ENCODE results near the gene OPN3.

Gene OPN3

GRCh38 chr1:241589521-241589920 is 50.6 kb downstream of the OPN3 start:
- no peak for DNase-seq (ENCODE audit: low read depth)

- no peak for DNase-seq (ENCODE audit: low read depth)
Observed at GRCh38 chr1:241586905-241587512, 53.2 kb downstream of the OPN3 start.

GRCh38 chr1:241582921-241583321 is 57.2 kb downstream of the OPN3 start:
- no peak for DNase-seq (ENCODE audit: low read depth)

- DNase-seq (ENCODE audit: low read depth), result no peak
Observed at GRCh38 chr1:241579434-241579833, 60.7 kb downstream of the OPN3 start.

GRCh38 chr1:241574154-241574553 is 66.0 kb downstream of the OPN3 start:
- DNase-seq (ENCODE audit: low read depth), result no peak

GRCh38 chr1:241569848-241570247 is 70.3 kb downstream of the OPN3 start:
- no peak for DNase-seq (ENCODE audit: low read depth)

- DNase-seq (ENCODE audit: low read depth), result no peak
Observed at GRCh38 chr1:241560849-241561187, 79.4 kb downstream of the OPN3 start.

GRCh38 chr1:241560146-241560848 is 79.9 kb downstream of the OPN3 start:
- no peak for DNase-seq (ENCODE audit: low read depth)

- no peak for DNase-seq (ENCODE audit: low read depth)
Observed at GRCh38 chr1:241557551-241558193, 82.5 kb downstream of the OPN3 start.

GRCh38 chr1:241557031-241557430 is 83.1 kb downstream of the OPN3 start:
- no peak for DNase-seq (ENCODE audit: low read depth)

- DNase-seq (ENCODE audit: low read depth), result no peak
Observed at GRCh38 chr1:241555526-241555925, 84.6 kb downstream of the OPN3 start.

GRCh38 chr1:241553886-241554592 is 86.1 kb downstream of the OPN3 start:
- no peak for DNase-seq (ENCODE audit: low read depth)

GRCh38 chr1:241551759-241552638 is 88.2 kb downstream of the OPN3 start:
- no peak for DNase-seq (ENCODE audit: low read depth)

- no peak for DNase-seq (ENCODE audit: low read depth)
Observed at GRCh38 chr1:241550318-241550717, 89.9 kb downstream of the OPN3 start.

GRCh38 chr1:241548008-241548407 is 92.2 kb downstream of the OPN3 start:
- DNase-seq (ENCODE audit: low read depth), result no peak

Data from GM04503 (cell line).